Measurements from ENCODE around the gene NUDT1.

NUDT1 gene

DNA sequence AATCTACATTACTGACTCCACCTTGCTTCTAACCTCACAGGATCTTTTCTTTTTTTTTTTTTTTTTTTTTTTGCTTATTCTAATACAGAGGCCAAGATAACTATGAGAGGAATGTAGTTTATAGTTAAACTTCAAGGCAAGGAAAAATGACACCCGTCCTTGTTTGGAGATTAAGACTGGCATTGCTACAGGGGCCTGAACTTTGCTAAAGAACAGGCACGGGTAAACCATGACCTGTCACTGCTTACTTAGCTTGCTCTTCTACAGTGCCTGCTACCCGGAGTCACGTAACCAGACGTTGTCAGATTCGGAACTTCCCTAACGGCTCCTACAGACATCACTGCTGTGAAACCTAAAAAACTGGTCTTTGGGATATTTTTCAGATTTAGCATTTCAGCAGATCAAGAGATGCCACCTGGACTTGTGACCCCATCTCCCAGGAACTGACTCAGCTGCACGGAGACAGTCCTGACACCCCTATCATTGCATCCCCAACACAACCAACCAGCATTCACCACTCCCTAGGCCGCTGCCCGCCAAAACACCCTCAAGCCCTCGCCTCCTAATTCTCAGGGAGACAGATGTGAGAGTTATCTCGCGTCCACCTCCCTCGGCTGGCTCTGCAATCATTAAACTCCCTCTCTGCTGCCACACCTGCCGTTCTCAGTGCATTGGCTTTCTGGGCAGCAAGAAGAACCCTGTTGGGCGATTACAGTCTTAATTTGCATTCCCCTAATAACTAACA is 36.8 kb upstream of the NUDT1 start:
- DNase-seq, result no peak

DNA sequence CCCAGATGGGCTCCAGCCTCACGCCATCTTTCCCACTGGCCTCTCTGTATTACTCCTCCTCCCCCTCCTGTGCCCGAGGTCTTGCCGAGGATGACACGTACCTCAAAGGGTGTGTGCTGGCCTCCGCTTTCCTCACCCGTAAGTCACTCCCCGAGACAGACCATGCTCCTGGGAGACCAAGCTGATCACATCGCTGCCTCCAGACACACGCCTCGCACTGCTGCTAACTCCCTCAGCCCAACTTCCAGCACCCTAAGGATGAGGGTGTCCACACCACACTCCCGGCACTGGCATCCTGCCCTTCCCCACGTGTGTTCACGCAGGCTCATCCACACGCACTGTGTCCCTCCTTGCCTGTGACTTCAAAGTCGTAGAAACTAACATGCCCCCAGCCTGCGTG is 33.3 kb upstream of the NUDT1 start:
- no peak for DNase-seq

DNA sequence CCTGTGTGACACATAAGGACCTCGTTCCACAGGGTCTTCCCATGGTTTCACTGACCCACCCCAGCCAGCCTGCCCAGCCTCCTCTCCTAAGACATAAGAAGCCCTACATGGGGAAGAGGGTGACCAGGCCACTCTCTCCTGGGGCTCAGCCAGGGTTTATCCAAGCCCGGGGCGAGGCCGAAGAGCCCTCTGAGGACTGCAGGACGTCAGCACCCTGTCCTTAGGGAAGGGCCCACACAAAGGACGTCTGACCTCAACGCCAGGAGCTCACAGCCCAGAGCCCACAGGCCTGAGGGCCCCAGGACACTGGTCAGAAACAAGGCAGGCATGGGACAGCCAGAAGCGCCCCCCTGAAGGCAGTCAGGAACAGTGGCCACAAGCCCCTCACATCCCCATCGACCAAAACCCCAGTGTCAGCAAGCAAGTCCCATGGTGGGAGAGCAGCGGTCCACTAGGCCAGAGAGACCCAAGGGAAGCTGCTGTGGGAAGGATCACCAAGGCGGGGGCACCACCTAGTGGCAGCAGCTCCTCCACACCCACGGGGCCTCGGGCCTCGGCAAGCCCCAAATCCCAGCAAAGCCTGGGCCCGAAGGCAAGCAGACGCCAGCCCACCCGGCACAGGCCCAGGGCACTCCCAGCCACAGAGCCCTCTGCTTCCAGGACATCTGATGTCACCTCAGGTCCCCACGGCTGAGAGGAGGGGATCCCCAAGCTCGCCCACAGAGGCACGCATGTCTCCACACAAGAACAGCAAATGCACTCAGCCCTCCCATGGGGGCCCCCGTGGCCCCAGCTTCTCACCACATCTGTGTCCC is 32.7 kb upstream of the NUDT1 start:
- peak; percentile 68 for DNase-seq

DNA sequence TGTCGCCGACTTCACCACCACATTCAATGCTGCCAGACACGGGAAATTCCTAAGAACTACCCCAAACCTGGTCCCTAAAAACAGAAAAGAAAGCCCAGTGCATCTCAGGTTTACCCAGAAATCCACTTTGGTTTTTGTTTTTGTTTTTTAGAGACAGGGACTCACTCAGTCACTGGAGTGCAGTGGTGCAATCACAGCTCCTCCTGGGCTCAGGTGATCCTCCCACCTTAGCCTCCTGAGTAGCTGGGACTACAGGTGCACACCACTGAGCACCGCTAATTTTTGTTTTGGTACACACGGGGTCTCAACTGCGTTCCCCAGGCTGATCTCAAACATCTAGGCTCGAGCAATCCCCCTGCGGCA is 32.1 kb upstream of the NUDT1 start:
- DNase-seq, result no peak

DNA sequence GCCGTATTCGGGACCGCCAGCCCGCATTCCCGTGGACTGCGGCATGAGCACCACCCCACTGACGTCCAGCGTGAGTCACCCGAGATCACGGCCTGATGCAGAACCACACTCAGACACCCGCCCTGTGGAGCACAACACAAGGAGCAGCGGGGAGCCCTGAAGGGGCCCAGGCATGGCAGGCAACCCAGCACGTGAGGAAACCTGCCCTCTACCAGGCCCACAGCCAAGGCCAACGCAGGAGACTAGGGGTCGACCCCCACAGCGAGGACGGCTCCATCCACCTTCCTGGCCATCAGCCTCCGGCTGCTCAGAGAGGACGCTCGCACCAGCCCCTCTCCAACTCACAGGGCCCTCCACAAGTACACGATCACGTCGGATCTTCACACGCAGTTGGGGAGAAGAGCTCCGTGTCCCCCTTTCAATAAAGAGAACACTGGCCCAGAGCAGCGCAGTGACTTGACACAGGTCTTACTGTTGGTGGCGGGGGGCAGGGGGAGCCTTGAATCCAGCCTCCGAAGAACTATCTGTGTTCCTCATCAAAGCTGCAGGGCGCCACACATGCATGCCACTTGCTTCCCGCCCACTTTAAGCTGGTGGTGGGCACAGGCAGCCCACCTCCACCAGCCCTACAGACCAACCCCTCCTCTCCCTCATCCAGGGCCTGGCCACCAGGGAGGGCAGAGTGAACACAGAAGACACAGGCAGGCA is 31.3 kb upstream of the NUDT1 start:
- no peak for DNase-seq

DNA sequence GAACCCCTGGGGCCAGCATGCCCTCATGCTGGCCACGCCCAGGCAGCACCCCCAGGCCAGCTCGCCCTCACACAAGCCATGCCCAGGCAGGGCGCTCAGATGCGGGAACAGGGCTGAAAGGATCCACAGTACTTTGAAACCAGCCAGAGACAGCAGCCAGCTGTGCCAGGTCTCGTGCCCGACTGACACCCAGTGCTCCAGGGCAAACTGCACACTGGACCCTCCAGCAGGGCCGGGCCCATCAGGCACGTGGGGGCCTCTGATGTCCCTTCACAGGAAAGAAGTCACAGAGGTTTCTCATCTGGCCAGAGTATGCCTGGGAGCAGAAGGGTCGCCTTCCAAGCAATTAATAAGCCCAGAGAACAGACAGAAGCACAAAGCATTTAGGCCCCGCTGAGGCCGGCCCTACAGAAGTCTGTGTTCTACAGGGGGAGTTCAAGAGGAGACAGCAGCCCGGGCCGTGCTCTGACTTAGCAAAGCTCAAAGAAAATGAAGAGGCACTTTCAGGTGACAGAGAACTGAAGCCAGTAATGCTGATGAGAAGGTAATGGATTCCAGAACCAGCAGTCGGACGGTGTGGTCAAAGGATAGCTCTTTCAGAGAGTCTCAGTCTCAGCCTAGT is 30.7 kb upstream of the NUDT1 start:
- no peak for DNase-seq

DNA sequence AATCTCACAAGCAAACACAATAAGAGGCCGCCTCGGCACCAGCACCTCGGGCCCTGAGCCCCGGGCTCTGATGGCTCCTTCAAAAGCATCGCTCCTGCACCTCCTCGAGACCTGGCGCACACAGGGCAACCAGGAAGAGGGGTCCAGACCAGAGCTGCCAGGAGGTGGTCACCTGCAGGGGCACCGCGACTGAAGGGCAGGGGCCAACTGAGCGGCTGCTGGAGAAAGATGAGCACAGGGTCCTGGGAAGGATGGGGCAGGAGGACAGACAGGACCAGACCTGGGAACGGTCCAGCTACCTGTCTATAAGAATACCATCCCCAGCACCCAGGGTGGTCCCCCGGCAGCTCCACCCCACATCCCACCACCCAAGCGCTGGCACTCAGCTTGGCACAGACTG is 30.1 kb upstream of the NUDT1 start:
- DNase-seq, result no peak

DNA sequence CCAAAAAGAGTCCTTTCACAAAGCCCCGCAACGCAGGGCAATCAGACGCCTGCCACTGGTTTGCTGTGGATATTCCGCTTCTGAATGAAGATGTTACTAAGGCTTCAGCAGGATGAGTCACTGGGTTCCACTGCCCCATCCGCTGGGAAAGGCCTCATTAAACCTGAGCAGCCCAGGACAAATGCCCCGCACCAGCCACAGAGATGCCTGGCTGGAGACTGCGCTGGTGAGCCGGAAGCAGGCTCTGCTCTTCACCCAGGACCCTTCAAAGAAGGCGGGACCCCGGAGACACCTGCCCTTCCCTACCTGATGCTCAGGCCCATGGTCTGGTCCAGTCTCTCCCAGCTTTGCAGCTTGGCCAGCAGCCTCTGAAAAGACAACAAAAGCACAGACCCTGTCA is 29.1 kb upstream of the NUDT1 start:
- no peak for DNase-seq

DNA sequence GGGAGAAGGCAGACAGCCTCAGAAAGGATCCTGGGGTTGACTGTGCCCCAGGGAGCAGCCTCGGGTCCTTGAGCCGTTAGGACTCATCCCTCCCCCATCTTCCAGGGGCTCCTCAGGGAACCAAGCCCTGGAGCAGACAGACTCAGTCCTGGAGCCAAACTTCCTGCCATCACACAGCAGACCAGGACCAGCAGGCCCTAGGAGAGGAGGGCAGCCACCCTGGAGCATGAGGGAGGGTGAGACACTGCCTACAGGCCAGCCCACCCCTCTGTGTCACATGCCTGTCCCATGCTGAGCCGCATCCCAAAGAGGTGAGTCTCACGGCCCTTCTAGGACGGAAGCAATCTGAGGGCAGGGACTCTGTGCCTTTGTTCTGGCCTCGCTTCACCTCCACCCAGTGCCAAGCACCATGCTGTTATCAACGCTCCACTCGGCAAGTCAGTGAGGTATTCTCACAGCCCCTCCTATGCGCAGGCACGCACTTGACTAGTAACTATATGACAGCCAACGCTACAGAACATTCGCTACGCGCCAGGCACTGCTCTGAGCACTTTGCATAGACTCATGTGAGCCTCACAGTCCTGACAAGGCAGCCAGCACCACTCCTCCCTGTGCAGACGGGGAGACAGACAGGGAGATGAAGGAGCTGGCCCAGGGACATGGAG is 28.3 kb upstream of the NUDT1 start:
- DNase-seq, result no peak

DNA sequence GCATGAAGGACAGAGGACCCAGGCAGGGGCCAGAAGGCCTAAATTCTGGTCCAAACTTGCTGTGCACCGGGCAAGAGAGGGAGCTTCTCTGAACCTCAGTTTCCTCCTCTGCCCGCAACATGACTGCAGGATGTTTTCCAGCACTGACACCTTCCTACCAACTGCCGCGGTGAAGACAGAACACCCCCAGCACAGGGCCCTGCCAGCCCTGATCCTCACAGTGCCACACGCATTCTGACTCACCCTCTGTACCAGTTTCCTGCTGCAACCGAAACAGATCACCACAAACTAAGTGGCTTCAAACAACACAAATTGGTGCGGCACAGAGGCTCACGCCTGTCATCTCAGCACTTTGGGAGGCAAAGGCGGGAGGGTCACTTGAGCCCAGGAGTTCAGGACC is 27.4 kb upstream of the NUDT1 start:
- DNase-seq, result no peak

DNA sequence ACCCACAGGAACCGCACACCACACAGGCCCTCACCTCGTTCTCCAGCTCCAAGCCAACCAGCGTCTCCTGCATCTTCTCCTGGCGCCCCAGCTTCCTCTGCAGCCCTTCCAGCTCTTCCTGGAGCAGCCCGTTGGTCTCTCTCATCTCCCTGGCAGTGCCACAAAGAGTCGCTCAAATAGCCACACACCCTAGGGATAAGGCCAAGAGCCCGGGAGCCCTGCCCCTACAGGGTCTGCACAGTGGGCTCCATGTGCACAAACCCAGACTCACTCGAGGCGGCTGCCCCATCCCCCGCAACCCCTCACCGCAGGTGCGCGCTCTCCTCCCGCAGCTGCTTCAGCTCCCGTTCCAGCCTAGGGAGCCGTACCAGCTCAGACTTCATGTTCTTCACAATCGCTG is 26.2 kb upstream of the NUDT1 start:
- no peak for DNase-seq

DNA sequence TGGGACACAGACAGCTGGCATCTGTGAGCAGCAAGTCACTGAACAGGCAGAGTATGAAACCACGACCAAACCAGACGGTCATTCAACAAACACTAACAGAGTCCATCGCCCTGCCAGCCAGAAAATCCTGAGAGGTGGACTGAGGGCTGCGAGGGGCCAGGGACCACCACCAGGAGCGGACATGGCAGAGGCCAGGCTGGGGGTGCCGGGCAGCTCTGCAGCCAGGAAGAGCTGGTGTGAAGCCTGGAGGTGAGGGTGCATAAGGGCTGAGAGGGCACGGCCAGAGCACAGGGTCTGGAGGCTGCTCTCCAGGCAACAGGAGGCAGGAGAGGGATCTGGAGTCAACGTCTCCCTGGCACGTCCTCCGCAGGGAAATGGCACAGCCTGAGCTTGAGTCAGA is 24.8 kb upstream of the NUDT1 start:
- no peak for DNase-seq

DNA sequence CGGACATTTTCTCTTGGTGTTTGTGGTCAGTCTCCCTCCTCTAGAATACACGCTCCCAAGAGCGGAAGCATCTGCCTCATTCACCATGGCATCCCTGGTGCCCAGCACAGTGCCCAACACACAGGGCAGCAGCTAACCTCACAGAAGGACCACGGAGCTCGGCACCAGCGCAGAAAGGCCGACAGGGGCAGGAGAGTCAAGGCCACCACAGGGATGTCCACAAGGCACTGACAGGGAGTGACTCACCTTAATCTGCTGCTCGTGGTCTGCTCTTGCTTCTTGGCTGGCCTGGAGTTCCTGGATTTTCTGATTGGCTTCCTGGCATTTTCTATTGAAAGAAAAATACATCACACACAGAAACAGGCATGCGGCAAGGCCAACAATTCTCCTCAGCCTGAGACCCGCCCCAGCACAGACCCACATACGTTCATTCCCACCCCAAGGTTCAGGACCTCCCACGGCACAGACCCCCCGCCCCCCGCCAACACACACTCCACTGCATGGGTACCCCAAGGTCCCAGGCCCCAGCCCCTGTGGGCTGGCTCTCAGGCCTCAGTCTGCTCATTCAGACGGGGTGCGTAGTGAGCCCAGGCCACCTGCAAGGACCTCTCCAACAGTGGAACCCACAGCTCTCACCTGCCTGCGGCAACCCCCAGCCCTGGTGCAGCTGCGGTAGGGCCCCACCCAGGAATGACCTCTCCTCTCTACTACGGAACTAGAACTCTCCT is 24.1 kb upstream of the NUDT1 start:
- DNase-seq, result no peak

DNA sequence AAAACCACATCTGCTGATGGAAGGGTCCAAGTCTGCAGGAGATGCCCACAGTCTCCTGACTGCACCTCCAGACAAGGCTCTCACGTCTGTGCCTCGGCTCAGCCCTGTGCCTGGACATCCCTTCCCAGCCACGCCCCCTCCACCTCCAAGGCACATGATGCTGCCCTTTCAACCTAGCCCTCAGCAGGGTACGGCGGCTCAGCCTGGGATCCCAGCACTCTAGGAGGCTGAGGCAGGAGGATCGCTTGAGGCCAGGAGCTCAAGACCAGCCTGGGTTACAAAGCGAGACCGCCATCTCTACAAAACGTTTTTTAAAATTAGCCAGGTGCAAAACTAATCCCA is 23.6 kb upstream of the NUDT1 start:
- no peak for DNase-seq

DNA sequence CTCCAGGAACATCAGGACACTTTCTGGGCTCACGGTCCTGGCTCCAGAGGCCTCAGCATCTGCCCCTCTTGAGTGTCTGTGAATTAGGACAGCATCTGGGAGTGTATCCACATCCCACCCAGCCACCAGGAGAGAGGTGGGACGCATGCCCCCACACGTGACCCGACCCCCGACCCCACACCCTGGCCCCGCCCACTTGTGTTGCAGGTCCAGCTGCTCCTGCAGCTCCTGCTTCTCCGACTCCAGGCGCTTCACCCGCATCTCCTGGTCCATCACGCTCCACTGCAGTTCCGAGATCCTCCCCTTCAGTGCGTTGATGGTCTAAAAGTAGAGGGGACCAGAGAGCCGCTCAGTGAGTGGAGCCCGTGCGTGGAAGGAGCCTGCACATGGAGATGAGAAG is 22.9 kb upstream of the NUDT1 start:
- DNase-seq, result no peak

DNA sequence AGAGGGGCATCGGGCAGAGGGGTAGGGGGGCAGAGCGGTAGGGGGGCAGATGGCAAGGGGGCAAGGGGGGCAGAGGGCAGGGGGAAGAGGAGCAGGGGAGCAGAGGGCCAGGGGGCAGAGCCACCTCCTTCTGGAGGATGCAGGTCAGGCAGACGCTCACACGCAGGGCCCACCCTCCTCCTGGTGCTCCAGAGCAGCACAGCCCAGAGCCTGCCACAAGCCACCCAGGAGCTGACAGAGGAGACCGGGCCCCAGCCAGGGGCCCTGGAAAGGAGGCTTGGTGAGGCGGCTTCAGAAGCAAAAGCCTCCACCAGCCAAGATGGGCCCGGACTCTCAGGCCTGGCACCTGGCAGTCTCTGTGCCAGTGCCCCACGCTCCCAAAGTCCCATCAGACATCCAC is 22.4 kb upstream of the NUDT1 start:
- DNase-seq, result no peak

DNA sequence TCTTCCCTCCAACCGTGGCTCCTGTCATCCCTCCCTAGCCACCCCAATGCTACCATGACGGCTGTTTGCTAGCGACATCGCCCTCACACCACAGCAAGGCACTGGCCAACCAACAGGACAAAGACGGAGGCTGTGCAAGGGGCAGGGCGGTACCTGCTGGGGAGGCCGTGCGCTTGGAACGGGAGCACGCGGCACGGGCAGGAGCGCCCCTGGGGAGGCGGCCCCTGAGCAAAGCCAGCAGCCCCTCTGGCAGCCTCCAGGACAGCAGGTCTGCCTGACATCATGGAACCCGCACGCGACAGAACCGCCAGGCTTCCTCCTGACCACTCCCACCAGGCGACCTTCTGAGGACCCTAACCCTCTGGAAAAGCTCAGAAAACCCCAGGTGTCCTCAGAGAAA is 22.0 kb upstream of the NUDT1 start:
- DNase-seq, result no peak

DNA sequence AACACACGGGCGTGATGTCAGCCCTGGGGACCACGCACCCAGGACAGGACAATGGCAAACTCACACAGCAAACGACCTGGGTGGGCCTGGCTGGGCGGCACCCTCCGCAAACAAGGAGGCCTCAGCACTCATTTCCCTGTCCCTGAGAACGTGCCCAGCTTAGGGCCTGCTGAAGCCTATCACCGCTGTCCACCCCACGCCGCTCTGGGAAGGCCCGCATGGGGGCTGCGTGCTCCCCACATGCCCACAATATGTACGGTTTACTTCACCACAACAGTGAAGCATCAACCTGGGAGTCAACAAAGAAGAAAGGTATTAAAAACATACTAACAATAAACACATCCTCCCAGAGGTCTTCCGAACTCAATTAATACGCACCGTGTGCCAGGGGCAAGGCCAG is 21.5 kb upstream of the NUDT1 start:
- DNase-seq, result no peak

DNA sequence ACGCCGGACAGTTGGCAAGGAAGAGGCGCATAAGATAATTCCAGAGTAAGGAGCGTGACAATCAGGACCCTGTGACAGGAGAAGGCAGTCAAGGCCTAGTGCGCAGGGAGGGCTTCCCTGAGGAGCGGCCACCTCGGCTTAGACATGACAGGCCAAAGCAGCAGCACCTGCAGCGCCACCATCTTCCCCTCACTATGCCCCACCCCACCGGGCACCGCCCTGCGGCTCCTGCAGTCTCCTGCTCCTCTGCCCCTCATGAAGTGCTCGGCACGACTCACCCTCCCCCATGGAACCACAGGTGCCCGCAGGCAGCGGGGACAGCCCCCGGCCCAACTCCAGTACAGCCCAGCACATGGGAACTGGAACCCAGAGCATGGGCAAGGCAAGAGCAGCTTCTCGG is 21.1 kb upstream of the NUDT1 start:
- DNase-seq, result no peak

DNA sequence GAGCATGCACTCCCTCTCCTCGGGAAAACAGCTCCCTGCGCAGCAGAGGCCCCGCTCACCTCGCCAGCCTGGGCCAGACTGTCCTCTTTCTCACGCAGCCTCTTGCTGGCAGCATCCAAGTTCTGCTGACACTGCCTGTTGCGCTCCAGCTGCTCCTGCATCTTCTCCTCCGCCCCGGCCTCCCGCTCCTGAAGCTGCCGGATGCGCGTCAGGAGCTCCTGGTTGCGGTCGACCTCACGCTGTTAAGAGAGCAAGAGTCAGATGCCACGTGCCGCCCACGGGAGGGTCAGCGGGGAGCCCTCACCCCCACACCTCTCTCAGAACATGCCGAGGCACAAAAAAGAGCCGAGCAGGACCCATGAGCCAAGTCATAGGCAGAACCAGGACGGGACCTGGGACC is 19.5 kb upstream of the NUDT1 start:
- no peak for DNase-seq

DNA sequence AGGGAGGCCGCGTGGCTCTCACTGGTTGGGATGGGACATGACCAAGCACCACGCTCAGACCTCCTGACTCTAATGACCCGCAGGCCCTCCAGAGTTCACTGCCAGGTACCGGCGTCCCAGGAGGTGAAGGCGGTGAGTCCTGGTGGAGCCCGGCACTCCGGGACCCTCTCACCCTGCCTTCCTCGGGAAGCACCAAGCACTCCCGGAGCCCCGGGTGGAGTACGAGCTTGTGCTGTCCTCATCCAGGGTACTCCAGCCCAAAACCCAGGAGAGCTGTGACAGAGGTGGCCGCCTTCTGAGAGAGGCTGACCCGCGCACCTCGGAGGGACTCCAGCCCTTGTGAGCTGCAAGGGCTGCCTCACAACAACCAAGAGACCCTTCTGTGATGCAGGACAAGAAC is 18.7 kb upstream of the NUDT1 start:
- DNase-seq, result no peak

DNA sequence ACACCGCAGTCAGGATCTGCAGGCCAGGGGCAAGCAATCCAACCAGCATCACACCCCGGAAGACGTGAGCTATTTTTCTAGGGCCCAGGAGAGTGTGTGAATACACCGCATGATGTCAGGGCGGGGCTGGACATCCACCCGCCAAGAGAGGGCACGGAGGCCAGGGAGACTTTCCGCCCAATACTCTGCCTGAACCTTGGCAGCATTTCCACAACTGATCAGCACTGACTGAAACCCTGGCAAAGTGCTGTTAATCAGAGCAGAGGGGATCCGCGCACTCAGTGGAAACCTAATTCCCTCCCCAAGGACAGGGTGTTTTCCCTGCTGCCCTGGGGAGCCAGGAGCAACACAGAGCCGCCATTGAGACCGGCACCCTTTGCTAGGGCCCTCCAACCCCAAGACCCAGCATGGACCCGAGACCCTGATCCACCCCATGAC is 17.5 kb upstream of the NUDT1 start:
- DNase-seq, result no peak

DNA sequence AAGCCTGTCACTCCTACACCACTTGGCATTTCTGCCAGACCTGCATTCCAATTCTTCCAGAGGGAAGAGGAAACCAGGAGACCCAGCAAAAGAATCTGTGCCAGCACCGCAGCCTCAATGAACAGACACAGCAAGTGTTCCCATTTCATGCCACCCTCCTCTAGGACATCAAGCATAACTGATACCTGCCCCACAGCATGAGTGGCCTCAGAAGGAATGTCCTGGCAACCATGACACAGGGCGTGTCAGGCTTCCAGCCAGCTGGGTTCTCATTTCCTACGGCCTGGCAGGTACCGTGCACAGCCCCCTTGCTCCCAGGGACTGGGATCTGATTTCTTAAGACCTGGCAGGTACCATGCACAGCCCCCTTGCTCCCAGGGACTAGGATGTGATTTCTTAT is 17.1 kb upstream of the NUDT1 start:
- no peak for DNase-seq

Data from DMS53 (cell line).